ENCODE results near the gene RFTN2. TPM values are rescaled to one million over a fixed set of nuclear protein-coding genes. Genes with fewer than 3 reads are reported as not detected.

Gene RFTN2
- total and polyA plus RNA-seq, 9 of the 15 experiments (the other 6 are each of a cell fraction or from before 2014, with no cell fraction given), result 0.01 to 0.11 (median 0.04) TPM; not detected in 6

GRCh38 chr2:197628043-197628500, 47.3 kb downstream of the RFTN2 start:
- Histone ChIP-seq H3K9ac (ENCODE audit: insufficient read depth in 1 of 2, low read depth in 2 of 2, low read length in 2 of 2) (no peak overlapping the region), H3K36me3 (ENCODE audit: control insufficient read depth, insufficient read depth, low read length) (no peaks in the 10 kb centered on the region), H2AFZ (ENCODE audit: low read depth, low read length) (no peak overlapping the region), H3K79me2 (ENCODE audit: control insufficient read depth, insufficient read depth, low read length) (no peaks in the 10 kb centered on the region), H3K4me2 (ENCODE audit: insufficient read depth, low read length) (no peak overlapping the region), H3K4me3 (no peak overlapping the region), H4K20me1 (replicated peaks; ENCODE audit: control insufficient read depth, insufficient read depth, low read length) (no peaks in the 10 kb centered on the region), H3K27ac (ENCODE audit: extremely low read depth, low read depth, low read length) (no peak overlapping the region), H3K27me3 (ENCODE audit: control insufficient read depth in 2 of 2, insufficient read depth in 2 of 2, low read length in 2 of 2) (no peaks in the 10 kb centered on the region), H3K9me1 (ENCODE audit: control insufficient read depth, insufficient read depth, low read length) (no peaks in the 10 kb centered on the region), H3K9me3 (replicated peaks; ENCODE audit: control insufficient read depth, insufficient read depth, low read depth, low read length) (no peaks in the 10 kb centered on the region), H3K4me1 (replicated peaks in 1 of 2; ENCODE audit: control insufficient read depth in 2 of 2, insufficient read depth in 2 of 2, low read length in 2 of 2) (no peaks in the 10 kb centered on the region)
- in situ Hi-C loops (cut with MboI), result no loop called here
- FAIRE-seq (no peak), ATAC-seq (no peak), DNase-seq (ENCODE audit: extremely low read depth in 1 of 4, low spot score in 3 of 4) (no peak)
- ChIA-PET POLR2A (no interaction called here), CTCF (ENCODE audit: low intra/inter-chr PET ratio) (no interaction called here)
- TF ChIP-seq ZKSCAN3 (CRISPR knock-in tag; IDR thresholded peaks at IDR 0.05) (no peak), MEIS2 (IDR thresholded peaks at IDR 0.05; ENCODE audit: partially characterized antibody) (no peak), CHD2 (IDR thresholded peaks at IDR 0.05; ENCODE audit: low read depth, low read length) (no peak), ADNP (tag; IDR thresholded peaks at IDR 0.05) (no peak)
- TF ChIP-seq, protein P1, sequence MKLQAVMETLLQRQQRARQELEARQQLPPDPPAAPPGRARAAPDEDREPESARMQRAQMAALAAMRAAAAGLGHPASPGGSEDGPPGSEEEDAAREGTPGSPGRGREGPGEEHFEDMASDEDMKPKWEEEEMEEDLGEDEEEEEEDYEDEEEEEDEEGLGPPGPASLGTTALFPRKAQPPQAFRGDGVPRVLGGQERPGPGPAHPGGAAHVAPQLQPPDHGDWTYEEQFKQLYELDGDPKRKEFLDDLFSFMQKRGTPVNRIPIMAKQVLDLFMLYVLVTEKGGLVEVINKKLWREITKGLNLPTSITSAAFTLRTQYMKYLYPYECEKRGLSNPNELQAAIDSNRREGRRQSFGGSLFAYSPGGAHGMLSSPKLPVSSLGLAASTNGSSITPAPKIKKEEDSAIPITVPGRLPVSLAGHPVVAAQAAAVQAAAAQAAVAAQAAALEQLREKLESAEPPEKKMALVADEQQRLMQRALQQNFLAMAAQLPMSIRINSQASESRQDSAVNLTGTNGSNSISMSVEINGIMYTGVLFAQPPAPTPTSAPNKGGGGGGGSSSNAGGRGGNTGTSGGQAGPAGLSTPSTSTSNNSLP (IDR thresholded peaks at IDR 0.05; ENCODE audit: borderline replicate concordance, low read depth, low read length), result no peak
- intact Hi-C loops (cut with micrococcal nuclease), result no loop called here
- no TSS peak for BruUV-seq (replicated peaks)
- WGBS (ENCODE audit: insufficient coverage, low coverage, missing lambda C conversion rate), result 2% methylated on average over 4 of the region's 4 CpGs

All from K562 (cell line).